Activated T-cell treated with anti-CD3 and anti-CD28 coated beads, Interleukin-2, amount 50 U/mL, for 24 hours (primary cell): ENCODE measurements around the gene FAM13A.
"Not testable (repeated sequence)": the region's sequence is repeated elsewhere in the genome, so short reads cannot be mapped to it uniquely, and the experiment has no call there.

Experiments
- DNase-seq: peaks from one replicate; pipeline ENCODE4 v3.0.0-alpha.2; 2020
- H3K27ac Mint-ChIP-seq: 2 replicates; pipeline ENCODE4 v1.8.0; 2020; ENCODE audit warnings: mild to moderate bottlenecking, mixed read lengths
- H3K27me3 Mint-ChIP-seq: 2 replicates; pipeline ENCODE4 v1.8.0; 2020; ENCODE audit warnings: mixed read lengths
- H3K36me3 Mint-ChIP-seq: 2 replicates; pipeline ENCODE4 v1.8.0; 2020; ENCODE audit warnings: low read depth, mixed read lengths
- H3K4me1 Mint-ChIP-seq: 2 replicates; pipeline ENCODE4 v1.8.0; 2020; ENCODE audit warnings: low read depth, mixed read lengths
- H3K4me3 Mint-ChIP-seq: 2 replicates; pipeline ENCODE4 v1.8.0; 2020; ENCODE audit warnings: mild to moderate bottlenecking, moderate library complexity, mixed read lengths
- H3K9me3 Mint-ChIP-seq: 2 replicates; pipeline ENCODE4 v1.8.0; 2020; ENCODE audit warnings: mixed read lengths

Gene FAM13A

DNA sequence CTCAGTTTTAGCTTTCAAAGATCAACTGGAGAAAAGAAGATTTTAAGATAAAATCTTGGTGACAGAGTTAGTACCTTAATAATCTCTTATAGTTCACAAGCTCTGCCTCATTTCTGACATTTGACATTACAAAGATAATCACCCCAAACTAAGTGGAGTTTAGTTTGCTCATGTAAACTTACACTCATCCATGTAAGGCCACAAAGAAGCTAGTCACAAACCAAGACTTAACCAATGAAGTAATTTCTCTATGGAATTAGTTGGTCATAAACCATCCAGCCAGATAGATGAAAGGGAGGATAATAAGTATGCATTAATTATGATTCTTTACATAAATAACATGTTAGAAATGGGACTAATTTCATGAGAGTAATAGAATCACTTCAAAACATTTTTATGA lies 159.2 kb downstream of the FAM13A start:
- Mint-ChIP-seq H3K27ac (no peak overlapping the region), H3K9me3 (peaks cover 13% of the 10 kb centered on the region), H3K27me3 (peaks cover 2% of the 10 kb centered on the region), H3K36me3 (no peaks in the 10 kb centered on the region), H3K4me3 (no peak overlapping the region), H3K4me1 (no peaks in the 10 kb centered on the region)
- no peak for DNase-seq

DNA sequence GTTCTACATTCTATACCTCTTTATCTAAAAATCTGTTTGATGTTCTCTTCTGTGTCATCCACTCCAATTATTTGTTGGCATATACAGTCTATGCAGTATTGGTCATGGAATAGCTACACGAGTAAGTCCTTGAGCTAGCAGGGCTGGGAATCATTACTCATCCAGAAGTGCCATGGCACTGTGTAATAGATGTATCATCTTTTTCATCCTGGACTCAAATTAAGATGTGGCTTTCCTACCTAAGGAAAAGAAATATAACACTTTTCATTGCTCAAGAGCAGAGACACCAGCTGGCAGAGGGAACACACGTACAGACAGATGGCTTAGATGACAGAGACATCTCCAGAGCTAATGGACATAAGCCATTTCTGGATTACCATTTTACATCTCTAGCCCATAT lies 159.8 kb downstream of the FAM13A start:
- H3K4me1 Mint-ChIP-seq, result no peaks in the 10 kb centered on the region
- no peaks in the 10 kb centered on the region for H3K36me3 Mint-ChIP-seq
- H3K27me3 Mint-ChIP-seq, result peaks cover 2% of the 10 kb centered on the region
- DNase-seq, result no peak
- H3K9me3 Mint-ChIP-seq, result peaks cover 13% of the 10 kb centered on the region
- no peak overlapping the region for H3K4me3 Mint-ChIP-seq
- H3K27ac Mint-ChIP-seq, result no peak overlapping the region

DNA sequence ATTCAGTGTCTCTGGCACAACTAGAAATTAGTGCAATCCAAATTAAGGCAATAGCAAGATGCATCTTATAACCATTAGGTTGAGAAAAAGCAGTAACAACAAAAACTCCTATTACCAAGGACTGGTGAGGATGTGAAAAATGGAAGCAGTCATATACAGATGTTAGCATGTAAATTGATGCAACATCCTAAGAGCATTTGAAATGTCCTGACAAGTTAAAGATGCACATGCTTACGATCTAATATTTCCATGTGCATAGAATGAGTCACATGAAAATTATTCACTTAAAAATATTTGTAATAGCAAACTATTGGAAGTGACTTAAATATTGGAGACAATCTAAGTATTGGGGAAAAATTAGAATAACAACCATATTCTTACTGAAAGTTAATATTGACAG lies 163.0 kb downstream of the FAM13A start:
- Mint-ChIP-seq H3K4me3 (no peak overlapping the region), H3K4me1 (no peaks in the 10 kb centered on the region), H3K27ac (no peak overlapping the region), H3K27me3 (peaks cover 2% of the 10 kb centered on the region), H3K9me3 (peaks cover 2% of the 10 kb centered on the region), H3K36me3 (no peaks in the 10 kb centered on the region)
- no peak for DNase-seq

DNA sequence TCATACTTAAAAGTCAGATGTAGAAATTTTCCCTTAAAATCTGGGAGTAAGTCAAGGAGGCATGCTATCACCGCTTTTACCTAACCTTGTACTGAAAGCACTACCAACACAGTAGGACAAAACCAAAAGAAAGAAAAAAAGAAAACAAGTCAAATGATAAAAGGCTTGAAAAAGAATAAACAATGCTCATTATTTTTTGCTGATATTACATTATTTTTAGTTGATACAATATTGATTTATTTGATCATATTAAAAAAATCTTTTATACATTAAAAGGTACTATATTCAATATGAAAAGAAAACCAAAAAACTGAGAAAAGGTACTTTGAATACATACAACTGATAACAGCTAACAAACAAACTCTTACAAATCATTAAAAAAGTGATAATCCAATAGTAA lies 164.3 kb downstream of the FAM13A start:
- Mint-ChIP-seq H3K27ac (no peak overlapping the region), H3K4me1 (no peaks in the 10 kb centered on the region), H3K4me3 (no peak overlapping the region)

DNA sequence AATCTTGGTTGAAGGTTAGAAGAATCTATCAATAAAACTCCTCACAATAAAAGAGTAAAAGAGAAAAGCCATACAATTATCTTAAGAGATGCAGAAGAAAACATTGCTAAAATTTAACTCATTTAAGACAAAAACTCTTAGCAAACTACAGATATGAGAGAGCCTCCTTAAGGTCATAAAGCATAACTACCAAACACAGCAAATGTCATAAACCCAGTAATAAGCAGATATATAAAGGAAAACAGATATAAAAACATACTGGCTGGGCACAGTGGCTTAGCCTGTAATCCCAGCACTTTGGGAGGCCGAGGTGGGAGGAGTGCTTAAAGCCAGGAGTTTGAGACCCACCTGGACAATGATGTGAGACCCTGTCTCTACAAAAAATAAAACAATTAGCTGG lies 165.3 kb downstream of the FAM13A start:
- no peak for DNase-seq
- H3K9me3 Mint-ChIP-seq, result no peaks in the 10 kb centered on the region
- no peaks in the 10 kb centered on the region for H3K4me1 Mint-ChIP-seq
- no peak overlapping the region for H3K4me3 Mint-ChIP-seq
- H3K36me3 Mint-ChIP-seq, result no peaks in the 10 kb centered on the region
- H3K27me3 Mint-ChIP-seq, result peaks cover 2% of the 10 kb centered on the region
- H3K27ac Mint-ChIP-seq, result no peak overlapping the region

More for the DNA sequence above, 164.3 kb downstream of the FAM13A start:
- no peaks in the 10 kb centered on the region for H3K9me3 Mint-ChIP-seq
- no peak for DNase-seq
- H3K27me3 Mint-ChIP-seq, result peaks cover 2% of the 10 kb centered on the region
- H3K36me3 Mint-ChIP-seq, result no peaks in the 10 kb centered on the region

DNA sequence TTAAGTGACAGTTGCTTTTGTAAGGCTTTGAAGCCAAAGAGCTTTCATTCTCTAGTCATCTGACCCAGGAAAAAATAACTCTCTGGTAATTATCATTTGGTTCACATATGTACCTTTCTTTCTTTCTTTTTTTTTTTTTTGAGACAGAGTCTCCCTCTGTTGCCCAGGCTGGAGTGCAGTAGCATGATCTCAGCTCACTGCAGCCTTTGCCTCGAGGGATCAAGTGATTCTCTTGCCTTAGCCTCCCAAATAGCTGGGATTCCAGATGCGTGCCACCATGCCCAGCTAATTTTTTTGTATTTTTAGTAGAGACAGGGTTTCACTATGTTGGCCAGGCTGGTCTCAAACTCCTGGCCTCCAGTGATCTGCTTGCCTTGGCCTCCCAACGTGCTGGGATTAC lies 169.6 kb downstream of the FAM13A start:
- not testable (repeated sequence) for H3K4me3 Mint-ChIP-seq, H3K27ac Mint-ChIP-seq

DNA sequence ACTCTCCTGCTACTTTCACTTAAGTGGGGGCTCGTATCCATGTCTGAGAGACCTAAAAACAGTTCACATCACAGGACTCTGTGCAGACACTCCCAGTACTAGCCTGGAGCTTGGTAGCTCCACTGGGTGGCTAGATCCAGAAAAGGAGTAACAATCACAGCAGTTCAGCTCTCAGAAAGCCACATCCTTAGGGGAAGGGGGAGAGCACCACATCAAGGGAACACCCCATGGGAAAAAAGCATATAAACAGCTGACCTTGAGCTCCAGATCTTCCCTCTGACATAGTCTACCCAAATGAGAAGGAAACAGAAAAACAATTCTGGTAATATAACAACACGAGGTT lies 175.8 kb downstream of the FAM13A start:
- no peak for DNase-seq
- H3K36me3 Mint-ChIP-seq, result no peaks in the 10 kb centered on the region
- no peaks in the 10 kb centered on the region for H3K27me3 Mint-ChIP-seq
- H3K9me3 Mint-ChIP-seq, result no peaks in the 10 kb centered on the region
- H3K27ac Mint-ChIP-seq, result no peak overlapping the region
- H3K4me3 Mint-ChIP-seq, result no peak overlapping the region
- H3K4me1 Mint-ChIP-seq, result peaks cover 3% of the 10 kb centered on the region

More for the DNA sequence above, 169.6 kb downstream of the FAM13A start:
- H3K4me1 Mint-ChIP-seq, H3K36me3 Mint-ChIP-seq, H3K9me3 Mint-ChIP-seq, H3K27me3 Mint-ChIP-seq, DNase-seq: not testable (repeated sequence)

DNA sequence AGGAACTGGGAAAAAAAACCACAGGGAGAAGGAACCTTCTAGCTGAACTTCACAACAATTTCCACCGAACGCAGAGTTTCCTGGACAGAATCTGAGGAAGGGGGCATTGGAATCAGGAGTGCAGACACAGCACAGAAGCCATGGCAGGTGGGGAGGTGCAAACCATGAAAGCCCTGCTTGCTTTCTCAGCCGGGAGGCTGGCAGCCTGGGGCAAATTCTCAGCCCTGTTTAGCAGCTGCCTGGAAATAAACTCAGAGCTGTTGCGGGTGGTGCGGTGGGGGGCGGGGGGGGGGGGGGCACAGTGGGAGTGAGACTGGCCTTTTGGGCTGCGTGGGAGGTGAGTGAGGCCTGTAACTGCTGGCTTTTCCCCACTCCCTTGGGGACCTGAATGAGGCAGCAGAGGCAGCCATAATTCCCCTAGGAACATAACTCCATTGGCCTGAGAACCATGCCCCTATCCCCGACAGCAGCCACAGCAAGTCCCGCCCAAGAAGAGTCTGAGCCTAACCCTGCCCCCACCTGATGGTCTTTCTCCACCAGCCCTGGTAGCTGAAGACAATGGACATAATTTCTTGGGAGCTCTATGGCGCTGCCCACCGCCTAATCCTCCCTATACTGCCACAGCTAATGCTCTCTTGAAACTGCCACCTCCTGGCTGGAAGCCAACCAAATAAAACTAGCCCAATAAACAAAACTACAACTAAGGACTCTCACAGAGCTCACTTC lies 176.3 kb downstream of the FAM13A start:
- Mint-ChIP-seq H3K36me3 (no peaks in the 10 kb centered on the region), H3K9me3 (no peaks in the 10 kb centered on the region), H3K4me1 (peaks cover 3% of the 10 kb centered on the region), H3K27ac (no peak overlapping the region), H3K27me3 (no peaks in the 10 kb centered on the region), H3K4me3 (no peak overlapping the region)
- no peak for DNase-seq

DNA sequence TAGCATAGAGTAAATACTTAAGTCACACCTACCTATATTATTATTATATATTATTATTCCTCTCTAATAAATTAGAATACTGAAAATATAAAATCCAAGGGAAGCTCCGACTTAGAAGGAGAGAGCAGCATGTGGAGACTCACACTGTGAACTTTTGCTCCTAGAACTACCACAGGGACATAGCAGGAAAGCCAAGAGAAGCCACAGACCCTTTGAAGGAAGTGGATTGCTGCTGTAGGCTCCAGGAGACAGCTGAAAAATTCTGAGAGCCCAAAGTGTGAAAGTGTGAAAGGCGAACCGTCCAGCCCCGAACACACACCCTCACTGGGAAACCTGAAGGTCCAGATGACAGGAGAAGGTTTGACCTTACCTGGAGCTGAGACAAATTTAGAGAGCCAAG lies 177.0 kb downstream of the FAM13A start:
- peaks cover 3% of the 10 kb centered on the region for H3K4me1 Mint-ChIP-seq
- H3K27me3 Mint-ChIP-seq, result no peaks in the 10 kb centered on the region
- no peak overlapping the region for H3K27ac Mint-ChIP-seq
- H3K36me3 Mint-ChIP-seq, result no peaks in the 10 kb centered on the region
- DNase-seq, result no peak
- no peak overlapping the region for H3K4me3 Mint-ChIP-seq
- H3K9me3 Mint-ChIP-seq, result no peaks in the 10 kb centered on the region

DNA sequence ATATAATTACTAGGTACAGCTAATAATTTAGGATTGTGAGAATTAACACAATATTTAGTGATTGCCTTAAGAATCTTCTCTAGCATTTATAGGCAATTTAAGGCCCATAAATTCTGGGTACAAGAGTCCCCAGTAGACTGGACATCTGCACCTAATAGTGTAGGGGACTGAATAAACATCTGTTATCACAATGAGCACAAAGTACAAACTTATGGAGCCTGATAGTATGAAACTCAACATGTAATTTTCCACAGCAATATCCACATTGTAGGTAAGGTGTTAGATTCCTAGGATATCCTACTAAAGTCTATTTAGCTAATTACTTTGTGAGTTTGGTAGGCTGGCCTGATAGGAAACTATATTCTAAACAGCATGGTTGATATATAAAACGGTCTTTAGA lies 178.3 kb downstream of the FAM13A start:
- DNase-seq, result no peak
- Mint-ChIP-seq H3K36me3 (no peaks in the 10 kb centered on the region), H3K27me3 (no peaks in the 10 kb centered on the region), H3K4me3 (no peak overlapping the region), H3K27ac (no peak overlapping the region), H3K4me1 (peaks cover 3% of the 10 kb centered on the region), H3K9me3 (no peaks in the 10 kb centered on the region)

DNA sequence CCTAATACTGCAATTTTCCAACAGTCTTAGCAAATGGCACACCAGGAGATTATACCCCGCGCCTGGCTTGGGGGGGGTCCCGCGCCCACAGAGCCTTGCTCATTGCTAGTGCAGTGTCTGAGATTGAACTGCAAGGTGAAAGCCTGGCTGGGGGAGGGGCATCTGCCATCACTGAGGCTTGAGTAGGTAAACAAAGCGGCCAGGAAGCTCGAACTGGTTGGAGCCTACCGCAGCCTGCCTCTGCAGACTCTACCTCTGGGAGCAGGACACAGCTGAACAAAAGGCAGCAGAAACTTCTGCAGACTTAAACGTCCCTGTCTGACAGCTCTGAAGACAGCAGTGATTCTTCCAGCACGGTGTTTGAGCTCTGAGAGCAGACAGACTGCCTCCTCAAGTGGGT lies 186.6 kb downstream of the FAM13A start:
- no peaks in the 10 kb centered on the region for H3K9me3 Mint-ChIP-seq
- no peak overlapping the region for H3K4me3 Mint-ChIP-seq
- no peak for DNase-seq
- H3K36me3 Mint-ChIP-seq, result no peaks in the 10 kb centered on the region
- peaks cover 10% of the 10 kb centered on the region for H3K27me3 Mint-ChIP-seq
- H3K4me1 Mint-ChIP-seq, result no peaks in the 10 kb centered on the region
- no peak overlapping the region for H3K27ac Mint-ChIP-seq

DNA sequence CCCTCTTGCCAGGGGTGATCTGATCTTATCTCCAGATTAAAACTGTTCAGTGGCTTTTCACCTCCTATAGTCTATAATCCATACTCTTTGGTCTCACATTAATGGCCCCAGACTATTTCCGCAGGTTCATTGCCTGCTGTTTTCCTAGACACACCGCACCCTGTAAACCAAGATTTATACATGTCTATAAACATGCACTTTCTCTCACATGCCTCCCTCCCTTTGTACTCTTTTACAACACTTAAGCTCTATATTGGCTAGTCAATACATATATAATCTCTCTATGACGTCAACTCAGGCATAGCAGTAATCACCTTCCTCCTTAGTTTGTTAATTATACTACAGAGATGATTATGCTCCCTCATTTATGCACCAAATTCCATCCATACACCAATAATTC lies 188.5 kb downstream of the FAM13A start:
- peaks cover 10% of the 10 kb centered on the region for H3K27me3 Mint-ChIP-seq
- no peaks in the 10 kb centered on the region for H3K9me3 Mint-ChIP-seq
- H3K36me3 Mint-ChIP-seq, result no peaks in the 10 kb centered on the region
- no peak overlapping the region for H3K4me3 Mint-ChIP-seq
- no peak overlapping the region for H3K27ac Mint-ChIP-seq
- no peak for DNase-seq
- no peaks in the 10 kb centered on the region for H3K4me1 Mint-ChIP-seq

DNA sequence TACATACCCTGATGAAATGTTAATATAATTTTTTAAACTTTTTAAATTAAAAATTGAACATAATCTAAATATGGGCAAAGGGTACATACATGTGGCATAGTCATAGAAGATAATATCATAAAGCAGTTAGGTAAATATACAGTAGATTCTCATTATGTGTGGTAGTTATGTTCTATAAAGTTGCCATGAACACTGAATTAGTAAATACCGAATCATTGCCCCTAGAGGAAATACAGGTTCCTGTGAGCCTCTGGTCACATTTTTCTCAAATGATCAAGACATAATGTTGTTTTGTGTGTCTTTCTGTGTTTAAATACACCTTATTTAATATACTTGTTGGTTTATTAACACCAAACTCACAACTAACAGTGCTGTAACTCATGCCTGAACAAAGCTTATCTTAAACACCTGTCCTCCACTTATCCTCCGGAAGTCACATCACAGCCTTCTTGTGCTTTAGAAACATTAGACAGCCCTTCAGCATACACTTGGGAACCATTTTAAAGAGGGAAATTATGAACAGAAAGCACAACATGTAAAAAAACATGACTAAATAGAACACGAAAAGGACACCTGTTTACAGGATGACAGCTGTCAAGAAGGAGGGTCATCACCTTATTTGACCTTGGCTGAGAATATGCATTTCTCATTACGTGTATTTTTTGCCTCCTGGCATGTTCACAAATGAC lies 190.0 kb downstream of the FAM13A start:
- DNase-seq, result no peak
- Mint-ChIP-seq H3K27me3 (peaks cover 4% of the 10 kb centered on the region), H3K27ac (no peak overlapping the region), H3K9me3 (no peaks in the 10 kb centered on the region), H3K36me3 (no peaks in the 10 kb centered on the region), H3K4me3 (no peak overlapping the region), H3K4me1 (no peaks in the 10 kb centered on the region)

DNA sequence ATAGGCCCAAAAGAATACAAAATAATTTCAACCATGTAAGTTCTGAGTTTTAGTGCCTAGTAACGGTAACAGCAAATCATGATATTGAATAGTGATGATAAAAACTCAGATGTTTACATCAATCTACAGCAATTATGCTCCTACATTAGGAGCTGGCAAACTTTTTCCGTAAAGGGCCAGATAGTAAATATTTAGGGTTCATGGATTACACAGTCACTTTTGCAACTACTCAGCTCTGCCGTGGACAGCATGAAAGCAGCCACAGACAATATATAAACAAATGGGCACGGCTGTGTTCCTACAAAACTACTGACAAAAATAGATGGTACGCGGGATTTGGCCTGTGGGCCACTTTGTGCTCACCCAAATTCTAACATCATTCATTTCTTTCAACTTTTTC lies 191.5 kb downstream of the FAM13A start:
- Mint-ChIP-seq H3K4me3 (no peak overlapping the region), H3K4me1 (no peaks in the 10 kb centered on the region), H3K27ac (no peak overlapping the region), H3K27me3 (peaks cover 4% of the 10 kb centered on the region), H3K36me3 (no peaks in the 10 kb centered on the region), H3K9me3 (no peaks in the 10 kb centered on the region)
- DNase-seq, result no peak

DNA sequence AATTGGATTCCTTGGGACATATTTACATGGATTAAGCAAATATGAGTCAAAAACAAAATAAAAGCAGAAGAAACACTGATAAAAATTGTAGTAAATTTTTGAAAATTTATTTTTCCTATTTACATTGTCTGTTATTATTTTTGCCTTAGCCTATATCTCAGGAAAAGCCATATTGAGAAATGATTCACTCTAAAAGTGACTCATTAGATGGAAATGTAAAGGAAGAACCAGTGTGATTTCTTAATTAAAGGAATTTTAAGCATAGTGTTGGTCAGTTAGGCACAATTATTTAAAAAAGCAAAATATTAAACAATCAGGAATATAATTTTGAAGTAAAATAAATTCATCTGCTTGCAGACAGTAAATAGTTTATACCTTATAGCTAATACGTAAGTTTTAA lies 191.9 kb downstream of the FAM13A start:
- Mint-ChIP-seq H3K4me1 (no peaks in the 10 kb centered on the region), H3K27ac (no peak overlapping the region), H3K4me3 (no peak overlapping the region), H3K36me3 (no peaks in the 10 kb centered on the region), H3K9me3 (no peaks in the 10 kb centered on the region), H3K27me3 (peaks cover 4% of the 10 kb centered on the region)
- DNase-seq, result no peak
